Memory B cell (primary cell): Measurements from ENCODE around the gene EXOSC7.

Source experiments
- ATAC-seq: fragments of 150-1000 bp; cut with Tn5 transposase; 2 replicates; pipeline ENCODE4 v1.10.0; 2021; ENCODE audit warnings: low read depth, mild to moderate bottlenecking, moderate library complexity
- DNase-seq, 2 donors: peaks; one replicate each; pipeline ENCODE4 v3.0.0; 2022; ENCODE audit warnings: low spot score in 2 of 2
- H3K27ac Mint-ChIP-seq: one replicate; pipeline ENCODE4 v1.8.0; 2022; ENCODE audit warnings: mild to moderate bottlenecking, moderate library complexity, mixed read lengths
- H3K27me3 Mint-ChIP-seq: one replicate; pipeline ENCODE4 v1.8.0; 2022; ENCODE audit warnings: mixed read lengths
- H3K36me3 Mint-ChIP-seq: one replicate; pipeline ENCODE4 v1.8.0; 2022; ENCODE audit warnings: mild to moderate bottlenecking, mixed read lengths
- H3K4me1 Mint-ChIP-seq: one replicate; pipeline ENCODE4 v1.8.0; 2022; ENCODE audit warnings: mixed read lengths
- H3K4me3 Mint-ChIP-seq: one replicate; pipeline ENCODE4 v1.8.0; 2022; ENCODE audit warnings: mild to moderate bottlenecking, moderate library complexity, mixed read lengths
- H3K9me3 Mint-ChIP-seq: one replicate; pipeline ENCODE4 v1.8.0; 2022; ENCODE audit warnings: mixed read lengths

The EXOSC7 gene

GRCh38 chr3:44992555-44993470 is 16.8 kb downstream of the EXOSC7 start:
- H3K4me1 Mint-ChIP-seq, result peaks cover 15% of the 10 kb centered on the region

GRCh38 chr3:44993471-44994205 is 17.6 kb downstream of the EXOSC7 start:
- H3K36me3 Mint-ChIP-seq, result peaks cover 25% of the 10 kb centered on the region
- H3K27ac Mint-ChIP-seq, result no peak overlapping the region
- no peak for ATAC-seq
- DNase-seq, result no peak
- H3K27me3 Mint-ChIP-seq, result no peaks in the 10 kb centered on the region
- peaks cover 12% of the 10 kb centered on the region for H3K4me1 Mint-ChIP-seq
- H3K4me3 Mint-ChIP-seq, result no peak overlapping the region
- no peaks in the 10 kb centered on the region for H3K9me3 Mint-ChIP-seq

More at GRCh38 chr3:44992555-44993470, 16.8 kb downstream of the EXOSC7 start:
- Mint-ChIP-seq H3K36me3 (peaks cover 25% of the 10 kb centered on the region), H3K9me3 (no peaks in the 10 kb centered on the region), H3K27me3 (no peaks in the 10 kb centered on the region), H3K4me3 (no peak overlapping the region), H3K27ac (no peak overlapping the region)
- DNase-seq, result no peak
- ATAC-seq, result no peak

GRCh38 chr3:44995142-44995770 is 19.2 kb downstream of the EXOSC7 start:
- peaks cover 27% of the 10 kb centered on the region for H3K36me3 Mint-ChIP-seq
- ATAC-seq, result no peak
- H3K4me1 Mint-ChIP-seq, result peaks cover 9% of the 10 kb centered on the region
- H3K9me3 Mint-ChIP-seq, result no peaks in the 10 kb centered on the region
- peak overlapping the region; percentile 8 for H3K27ac Mint-ChIP-seq
- no peak overlapping the region for H3K4me3 Mint-ChIP-seq
- no peaks in the 10 kb centered on the region for H3K27me3 Mint-ChIP-seq
- DNase-seq, result no peak

DNA sequence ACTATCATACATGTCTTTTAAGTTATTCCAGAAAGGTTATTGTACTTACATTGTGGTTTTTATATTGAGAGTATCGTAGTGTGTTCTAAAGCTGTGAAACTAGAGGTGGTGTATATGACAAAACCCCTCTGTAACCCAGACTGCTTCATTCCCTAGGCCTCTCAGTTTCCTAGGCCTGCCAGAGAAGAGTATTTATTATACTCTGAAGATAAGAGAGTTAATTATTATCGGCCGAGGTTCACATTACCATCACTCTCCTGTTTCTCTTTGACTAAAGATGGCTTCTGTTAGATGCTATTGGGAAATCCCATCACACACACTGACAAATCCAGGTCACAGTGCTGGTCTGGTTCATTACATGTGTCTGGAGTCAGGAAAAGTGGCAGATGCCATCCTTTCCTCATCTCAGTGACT is 20.5 kb downstream of the EXOSC7 start:
- Mint-ChIP-seq H3K27ac (no peak overlapping the region), H3K27me3 (no peaks in the 10 kb centered on the region), H3K36me3 (peaks cover 33% of the 10 kb centered on the region), H3K4me1 (peaks cover 9% of the 10 kb centered on the region), H3K9me3 (no peaks in the 10 kb centered on the region), H3K4me3 (no peak overlapping the region)
- ATAC-seq (no peak), DNase-seq (no peak)

DNA sequence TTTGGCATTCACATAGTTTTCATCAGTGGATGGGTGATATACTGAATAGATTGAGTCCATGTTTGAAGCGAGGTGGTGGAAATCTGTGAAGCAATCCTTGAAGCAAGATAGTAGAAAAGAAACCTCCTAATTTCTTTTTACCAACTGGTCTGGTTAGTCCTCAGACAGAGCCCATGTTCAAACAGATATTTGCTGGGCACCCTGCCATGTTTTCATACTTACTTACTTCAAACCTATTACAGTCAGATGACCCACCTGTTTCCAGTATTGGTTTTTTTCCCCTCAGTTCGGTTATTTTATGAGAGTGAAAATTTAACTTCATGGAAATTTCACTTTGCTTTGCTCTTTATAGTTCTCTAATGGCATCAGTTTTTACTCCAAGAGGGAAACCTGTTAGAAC is 23.7 kb downstream of the EXOSC7 start:
- no peak for ATAC-seq
- H3K36me3 Mint-ChIP-seq, result peaks cover 51% of the 10 kb centered on the region

DNA sequence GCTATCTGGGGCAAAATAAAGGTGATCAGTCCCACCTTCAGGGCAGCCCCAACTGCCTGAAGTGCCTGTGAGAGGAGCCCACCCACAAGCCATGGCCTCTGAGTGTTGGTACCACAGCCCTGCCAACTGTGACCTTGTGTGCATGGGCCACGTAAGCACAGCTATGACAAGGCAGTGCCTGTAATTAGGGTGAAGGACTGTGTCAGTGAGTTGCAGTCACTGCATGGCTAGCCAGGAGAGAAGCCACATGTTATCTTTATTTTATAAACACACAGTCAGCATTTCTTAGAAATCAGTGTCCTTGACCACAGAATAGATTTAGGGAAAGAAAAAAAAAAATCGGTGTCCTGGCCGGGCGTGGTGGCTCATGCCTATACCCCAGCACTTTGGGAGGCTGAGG is 24.8 kb downstream of the EXOSC7 start:
- Mint-ChIP-seq H3K4me3 (no peak overlapping the region), H3K27ac (no peak overlapping the region), H3K9me3 (peaks cover 4% of the 10 kb centered on the region), H3K4me1 (peaks cover 5% of the 10 kb centered on the region), H3K36me3 (peaks cover 58% of the 10 kb centered on the region), H3K27me3 (no peaks in the 10 kb centered on the region)
- ATAC-seq, result no peak
- no peak for DNase-seq

More for the DNA sequence above, 23.7 kb downstream of the EXOSC7 start:
- Mint-ChIP-seq H3K27ac (no peak overlapping the region), H3K27me3 (no peaks in the 10 kb centered on the region), H3K4me1 (peaks cover 5% of the 10 kb centered on the region), H3K9me3 (peaks cover 2% of the 10 kb centered on the region), H3K4me3 (no peak overlapping the region)
- DNase-seq, result no peak

DNA sequence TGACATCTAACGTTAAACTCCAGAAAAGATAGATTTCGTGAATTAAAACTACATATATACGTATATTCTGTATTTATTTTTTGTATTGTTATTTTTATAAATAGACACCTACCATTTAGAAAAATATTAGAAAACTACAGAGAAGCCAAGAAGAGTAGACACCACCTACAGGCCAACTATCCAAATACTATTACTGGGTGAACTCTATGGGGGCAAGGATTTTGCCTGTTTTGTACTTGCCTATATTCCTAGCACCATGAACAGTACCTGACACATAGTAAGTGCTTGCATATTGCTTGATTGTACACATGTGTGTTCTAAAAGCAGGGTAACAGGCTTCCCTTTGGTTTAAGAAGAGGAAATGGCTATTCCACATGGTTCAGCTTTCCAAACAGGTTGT is 25.7 kb downstream of the EXOSC7 start:
- peaks cover 5% of the 10 kb centered on the region for H3K4me1 Mint-ChIP-seq
- ATAC-seq, result no peak
- DNase-seq, result no peak
- H3K27me3 Mint-ChIP-seq, result no peaks in the 10 kb centered on the region
- H3K27ac Mint-ChIP-seq, result no peak overlapping the region
- peaks cover 55% of the 10 kb centered on the region for H3K36me3 Mint-ChIP-seq
- no peak overlapping the region for H3K4me3 Mint-ChIP-seq
- peaks cover 4% of the 10 kb centered on the region for H3K9me3 Mint-ChIP-seq

- H3K4me3 Mint-ChIP-seq, result no peak overlapping the region
- no peak for DNase-seq
- ATAC-seq, result no peak
- H3K4me1 Mint-ChIP-seq, result peaks cover 2% of the 10 kb centered on the region
- peaks cover 4% of the 10 kb centered on the region for H3K9me3 Mint-ChIP-seq
- peaks cover 56% of the 10 kb centered on the region for H3K36me3 Mint-ChIP-seq
- no peak overlapping the region for H3K27ac Mint-ChIP-seq
- H3K27me3 Mint-ChIP-seq, result no peaks in the 10 kb centered on the region
Measured at GRCh38 chr3:45002139-45002660, 26.2 kb downstream of the EXOSC7 start.

- Mint-ChIP-seq H3K27ac (no peak overlapping the region), H3K27me3 (no peaks in the 10 kb centered on the region), H3K9me3 (peaks cover 4% of the 10 kb centered on the region), H3K36me3 (peaks cover 57% of the 10 kb centered on the region), H3K4me1 (no peaks in the 10 kb centered on the region), H3K4me3 (no peak overlapping the region)
- ATAC-seq (no peak), DNase-seq (no peak)
Measured at GRCh38 chr3:45002720-45003119, 26.7 kb downstream of the EXOSC7 start.

DNA sequence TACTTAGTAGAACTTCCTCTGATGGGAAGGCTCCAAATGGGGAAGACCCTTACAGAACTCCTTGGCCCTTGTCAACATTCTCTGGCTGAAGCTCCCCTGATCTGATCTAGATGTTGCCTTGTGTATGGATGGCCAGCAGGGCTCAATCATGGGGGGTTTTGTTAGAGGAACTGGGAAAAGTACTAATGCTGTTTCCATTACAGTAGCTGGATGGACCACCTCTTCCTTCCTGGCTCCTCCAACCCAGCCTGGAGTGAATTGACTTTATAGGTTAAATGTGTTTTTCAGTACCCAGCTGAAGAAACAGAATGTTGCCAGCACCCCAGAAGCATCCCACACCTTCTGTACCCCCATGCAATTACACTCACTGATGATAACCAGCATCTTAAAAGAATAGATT is 27.4 kb downstream of the EXOSC7 start:
- H3K27me3 Mint-ChIP-seq, result no peaks in the 10 kb centered on the region
- H3K4me1 Mint-ChIP-seq, result no peaks in the 10 kb centered on the region
- peaks cover 4% of the 10 kb centered on the region for H3K9me3 Mint-ChIP-seq
- DNase-seq (no peak), ATAC-seq (no peak)
- H3K36me3 Mint-ChIP-seq, result peaks cover 62% of the 10 kb centered on the region
- no peak overlapping the region for H3K27ac Mint-ChIP-seq
- no peak overlapping the region for H3K4me3 Mint-ChIP-seq

DNA sequence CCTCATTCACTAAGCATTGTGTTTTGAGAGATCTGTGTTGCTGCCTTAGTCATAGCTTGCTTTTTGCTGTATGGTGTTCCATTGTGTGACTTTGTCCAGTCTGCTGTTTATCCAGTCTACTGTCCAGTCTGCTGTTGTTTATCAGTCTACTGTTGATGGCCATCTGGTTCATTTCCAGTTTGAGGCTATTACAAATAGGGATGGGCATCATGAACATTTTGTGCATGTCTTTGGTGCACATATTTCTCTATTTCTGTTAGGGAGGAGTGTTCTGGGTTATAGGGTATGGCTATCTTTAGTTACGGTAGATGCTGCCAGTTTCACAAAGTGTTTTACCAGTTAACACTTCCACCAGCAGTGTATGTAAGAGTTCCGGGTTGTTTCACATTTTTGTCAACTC is 27.8 kb downstream of the EXOSC7 start:
- no peaks in the 10 kb centered on the region for H3K27me3 Mint-ChIP-seq
- no peak overlapping the region for H3K27ac Mint-ChIP-seq
- peaks cover 59% of the 10 kb centered on the region for H3K36me3 Mint-ChIP-seq
- DNase-seq, result no peak
- no peak for ATAC-seq
- H3K4me3 Mint-ChIP-seq, result no peak overlapping the region
- H3K4me1 Mint-ChIP-seq, result no peaks in the 10 kb centered on the region
- H3K9me3 Mint-ChIP-seq, result peaks cover 4% of the 10 kb centered on the region

- ATAC-seq, result no peak
- no peak for DNase-seq
- Mint-ChIP-seq H3K27me3 (no peaks in the 10 kb centered on the region), H3K27ac (no peak overlapping the region), H3K36me3 (peaks cover 49% of the 10 kb centered on the region), H3K4me3 (no peak overlapping the region), H3K9me3 (peaks cover 4% of the 10 kb centered on the region), H3K4me1 (peaks cover 6% of the 10 kb centered on the region)
Measured at GRCh38 chr3:45007091-45007490, 31.0 kb downstream of the EXOSC7 start.

DNA sequence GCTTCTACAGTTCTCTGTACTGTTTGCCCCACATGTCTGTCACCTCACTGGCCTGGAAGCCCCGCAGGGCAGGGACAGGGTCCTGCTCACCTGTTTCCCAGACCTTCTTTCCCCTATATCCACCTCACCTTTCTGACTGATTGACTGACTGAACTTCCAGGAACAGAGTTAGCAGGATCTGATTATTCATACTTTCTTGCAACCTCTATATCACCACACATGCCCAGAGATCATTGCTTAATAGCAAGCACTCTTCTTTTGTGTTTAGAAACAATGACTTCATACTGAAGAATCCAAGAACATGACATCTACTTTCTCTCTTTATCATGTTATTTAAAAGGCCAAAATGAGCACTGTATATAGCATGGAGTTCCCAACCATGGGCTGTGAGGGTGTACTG is 32.1 kb downstream of the EXOSC7 start:
- ATAC-seq, result no peak
- peaks cover 45% of the 10 kb centered on the region for H3K36me3 Mint-ChIP-seq
- H3K27ac Mint-ChIP-seq, result no peak overlapping the region

GRCh38 chr3:45009868-45010267 is 33.8 kb downstream of the EXOSC7 start:
- ATAC-seq, result no peak
- Mint-ChIP-seq H3K27me3 (no peaks in the 10 kb centered on the region), H3K4me1 (peaks cover 7% of the 10 kb centered on the region), H3K36me3 (peaks cover 40% of the 10 kb centered on the region), H3K4me3 (no peak overlapping the region), H3K27ac (no peak overlapping the region), H3K9me3 (peaks cover 1% of the 10 kb centered on the region)
- no peak for DNase-seq

More for the DNA sequence above, 32.1 kb downstream of the EXOSC7 start:
- no peak for DNase-seq
- H3K4me3 Mint-ChIP-seq, result no peak overlapping the region
- H3K27me3 Mint-ChIP-seq, result no peaks in the 10 kb centered on the region
- peaks cover 4% of the 10 kb centered on the region for H3K9me3 Mint-ChIP-seq
- H3K4me1 Mint-ChIP-seq, result peaks cover 7% of the 10 kb centered on the region
